ENCODE data around the gene TXK.

TXK gene

DNA sequence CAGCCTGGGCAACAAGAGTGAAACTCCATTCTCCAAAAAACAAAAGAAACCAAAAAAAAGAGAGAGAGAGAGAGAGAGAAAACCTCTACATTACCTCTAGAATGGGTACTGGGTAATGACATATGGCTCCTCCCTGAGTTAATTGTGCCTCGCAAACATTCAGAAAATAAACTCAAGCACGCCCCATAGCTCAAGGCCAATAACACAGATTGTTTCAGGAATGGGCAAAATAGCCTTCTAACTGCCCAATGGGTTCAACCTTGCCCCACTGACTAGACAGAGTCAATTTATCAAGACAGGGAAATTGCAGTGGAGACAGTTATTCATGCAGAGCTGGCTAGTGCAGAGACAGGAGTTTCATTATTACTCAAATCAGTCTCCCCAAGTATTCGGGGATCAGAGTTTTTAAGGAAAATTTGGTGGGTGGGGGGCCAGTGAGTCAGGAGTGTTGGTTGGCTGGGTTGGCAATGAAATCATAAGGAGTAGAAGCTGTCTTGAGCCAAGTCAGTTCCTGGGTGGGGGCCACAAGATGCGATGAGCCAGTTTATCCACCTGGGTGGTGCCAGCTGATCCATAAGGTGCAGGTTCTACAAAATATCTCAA is 92.4 kb downstream of the TXK start:
- Histone ChIP-seq H3K9me2 (replicated peaks; ENCODE audit: insufficient read depth, low read length) (no peaks in the 10 kb centered on the region), H3K27me3 (ENCODE audit: low read length) (no peaks in the 10 kb centered on the region), H3K79me2 (ENCODE audit: insufficient read depth, low read length) (no peaks in the 10 kb centered on the region), H3K9me3 (ENCODE audit: insufficient read depth, low read length) (no peaks in the 10 kb centered on the region), H3K4me2 (ENCODE audit: low read depth, low read length, poor library complexity, severe bottlenecking) (no peak overlapping the region), H3K4me3 (ENCODE audit: insufficient read depth, low read length, poor library complexity, severe bottlenecking) (no peak overlapping the region), H3K36me3 (ENCODE audit: low read length) (no peaks in the 10 kb centered on the region), H3K27ac (ENCODE audit: low read depth, low read length) (no peak overlapping the region), H2AFZ (ENCODE audit: low read depth, low read length, severe bottlenecking) (no peak overlapping the region), H4K20me1 (ENCODE audit: low read depth, low read length) (no peaks in the 10 kb centered on the region), H3F3A (ENCODE audit: insufficient read depth) (peaks cover 21% of the 10 kb centered on the region), H3K9ac (ENCODE audit: low read length) (no peak overlapping the region)
- TF ChIP-seq, protein P1, sequence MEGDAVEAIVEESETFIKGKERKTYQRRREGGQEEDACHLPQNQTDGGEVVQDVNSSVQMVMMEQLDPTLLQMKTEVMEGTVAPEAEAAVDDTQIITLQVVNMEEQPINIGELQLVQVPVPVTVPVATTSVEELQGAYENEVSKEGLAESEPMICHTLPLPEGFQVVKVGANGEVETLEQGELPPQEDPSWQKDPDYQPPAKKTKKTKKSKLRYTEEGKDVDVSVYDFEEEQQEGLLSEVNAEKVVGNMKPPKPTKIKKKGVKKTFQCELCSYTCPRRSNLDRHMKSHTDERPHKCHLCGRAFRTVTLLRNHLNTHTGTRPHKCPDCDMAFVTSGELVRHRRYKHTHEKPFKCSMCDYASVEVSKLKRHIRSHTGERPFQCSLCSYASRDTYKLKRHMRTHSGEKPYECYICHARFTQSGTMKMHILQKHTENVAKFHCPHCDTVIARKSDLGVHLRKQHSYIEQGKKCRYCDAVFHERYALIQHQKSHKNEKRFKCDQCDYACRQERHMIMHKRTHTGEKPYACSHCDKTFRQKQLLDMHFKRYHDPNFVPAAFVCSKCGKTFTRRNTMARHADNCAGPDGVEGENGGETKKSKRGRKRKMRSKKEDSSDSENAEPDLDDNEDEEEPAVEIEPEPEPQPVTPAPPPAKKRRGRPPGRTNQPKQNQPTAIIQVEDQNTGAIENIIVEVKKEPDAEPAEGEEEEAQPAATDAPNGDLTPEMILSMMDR (IDR thresholded peaks at IDR 0.05; ENCODE audit: insufficient read depth, low read length, poor library complexity, severe bottlenecking), result no peak
- TF ChIP-seq EZH2phosphoT487 (conservative IDR thresholded peaks at IDR 0.05; ENCODE audit: low read length), result no peak

DNA sequence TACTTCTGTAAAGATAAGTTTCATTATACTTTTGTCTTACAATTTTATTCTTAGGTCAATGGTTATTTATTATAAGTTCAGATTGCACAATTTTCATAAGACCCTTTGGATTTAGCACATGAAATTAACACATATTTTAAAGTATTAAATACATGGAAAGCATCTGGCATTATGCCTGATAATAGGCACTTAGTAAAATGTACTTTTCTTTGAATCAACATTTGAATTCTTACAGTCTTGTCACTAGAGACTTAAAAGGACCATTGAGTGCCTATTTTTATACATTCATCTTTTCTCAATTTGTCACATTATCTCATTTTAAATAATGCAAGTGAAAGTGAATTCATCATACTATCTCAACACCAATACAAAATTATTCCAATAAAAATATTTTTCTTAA is 94.5 kb downstream of the TXK start:
- no peak overlapping the region for H3K4me2 ChIP-seq (ENCODE audit: low read depth, low read length, poor library complexity, severe bottlenecking)
- no peak overlapping the region for H3K9ac ChIP-seq (ENCODE audit: low read length)
- H3K27me3 ChIP-seq (ENCODE audit: low read length), result no peaks in the 10 kb centered on the region
- no peaks in the 10 kb centered on the region for H3K9me3 ChIP-seq (ENCODE audit: insufficient read depth, low read length)
- no peak overlapping the region for H3K4me3 ChIP-seq (ENCODE audit: insufficient read depth, low read length, poor library complexity, severe bottlenecking)
- no peaks in the 10 kb centered on the region for H3K36me3 ChIP-seq (ENCODE audit: low read length)
- TF ChIP-seq EZH2phosphoT487 (conservative IDR thresholded peaks at IDR 0.05; ENCODE audit: low read length), result no peak
- H3K9me2 ChIP-seq (replicated peaks; ENCODE audit: insufficient read depth, low read length), result no peaks in the 10 kb centered on the region
- H3K79me2 ChIP-seq (ENCODE audit: insufficient read depth, low read length), result no peaks in the 10 kb centered on the region
- H4K20me1 ChIP-seq (ENCODE audit: low read depth, low read length), result no peaks in the 10 kb centered on the region
- H3K27ac ChIP-seq (ENCODE audit: low read depth, low read length), result no peak overlapping the region
- no peak overlapping the region for H2AFZ ChIP-seq (ENCODE audit: low read depth, low read length, severe bottlenecking)
- peaks cover 39% of the 10 kb centered on the region for H3F3A ChIP-seq (ENCODE audit: insufficient read depth)

DNA sequence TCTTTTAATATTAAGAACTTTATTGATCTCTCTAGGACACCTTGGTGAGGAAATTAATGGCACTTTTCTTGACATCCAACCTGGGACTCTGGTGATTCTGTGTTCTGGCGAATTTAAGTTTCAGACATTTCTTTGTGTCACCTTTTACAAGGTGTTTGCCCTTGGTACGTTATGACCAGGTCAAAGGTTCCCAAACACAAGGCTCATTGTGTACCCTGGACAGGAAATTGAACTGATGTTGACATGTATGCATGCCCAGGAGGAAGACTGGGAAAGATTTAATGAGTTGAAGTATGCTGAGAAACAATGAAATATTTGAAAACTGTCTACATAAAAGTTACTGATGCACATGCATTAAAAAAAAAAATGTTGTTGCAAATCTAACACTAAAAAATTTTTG is 95.4 kb downstream of the TXK start:
- Histone ChIP-seq H3K36me3 (ENCODE audit: low read length) (no peaks in the 10 kb centered on the region), H3K4me3 (ENCODE audit: insufficient read depth, low read length, poor library complexity, severe bottlenecking) (no peak overlapping the region), H4K20me1 (ENCODE audit: low read depth, low read length) (no peaks in the 10 kb centered on the region), H3K79me2 (ENCODE audit: insufficient read depth, low read length) (no peaks in the 10 kb centered on the region), H3F3A (ENCODE audit: insufficient read depth) (peaks cover 39% of the 10 kb centered on the region), H2AFZ (ENCODE audit: low read depth, low read length, severe bottlenecking) (no peak overlapping the region), H3K9ac (ENCODE audit: low read length) (no peak overlapping the region), H3K27me3 (ENCODE audit: low read length) (no peaks in the 10 kb centered on the region), H3K4me2 (ENCODE audit: low read depth, low read length, poor library complexity, severe bottlenecking) (no peak overlapping the region), H3K9me3 (ENCODE audit: insufficient read depth, low read length) (no peaks in the 10 kb centered on the region), H3K27ac (ENCODE audit: low read depth, low read length) (no peak overlapping the region; the same call in 1 of the 2 replicates), H3K9me2 (replicated peaks; ENCODE audit: insufficient read depth, low read length) (no peaks in the 10 kb centered on the region)
- TF ChIP-seq, protein P1 (IDR thresholded peaks at IDR 0.05; ENCODE audit: insufficient read depth, low read length, poor library complexity, severe bottlenecking), result no peak
- TF ChIP-seq EZH2phosphoT487 (conservative IDR thresholded peaks at IDR 0.05; ENCODE audit: low read length), result no peak

DNA sequence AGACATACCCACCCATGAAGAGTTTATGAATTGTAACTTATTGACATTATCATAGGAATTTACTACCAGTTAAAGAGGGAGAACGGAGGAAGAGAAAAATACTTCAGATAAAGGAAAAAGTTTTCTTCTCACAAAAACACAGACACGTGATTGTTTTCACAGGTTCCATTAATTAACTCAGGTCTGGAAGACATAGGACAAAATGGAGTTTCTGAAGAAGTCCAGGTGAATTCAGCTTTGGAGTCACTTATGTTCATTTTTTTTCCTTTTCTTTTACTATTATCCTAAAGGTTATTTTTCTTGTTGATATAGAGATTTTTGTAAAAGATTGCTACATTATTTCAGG is 97.0 kb downstream of the TXK start:
- Histone ChIP-seq H3K4me3 (ENCODE audit: insufficient read depth, low read length, poor library complexity, severe bottlenecking) (peak overlapping the region; percentile 33), H3K27me3 (ENCODE audit: low read length) (no peaks in the 10 kb centered on the region), H3K36me3 (ENCODE audit: low read length) (no peaks in the 10 kb centered on the region), H2AFZ (ENCODE audit: low read depth, low read length, severe bottlenecking) (peak overlapping the region; percentile 42), H3K79me2 (ENCODE audit: insufficient read depth, low read length) (no peaks in the 10 kb centered on the region), H3K4me2 (ENCODE audit: low read depth, low read length, poor library complexity, severe bottlenecking) (peak overlapping the region; percentile 95), H4K20me1 (ENCODE audit: low read depth, low read length) (no peaks in the 10 kb centered on the region), H3K9me2 (replicated peaks; ENCODE audit: insufficient read depth, low read length) (no peaks in the 10 kb centered on the region), H3K27ac (ENCODE audit: low read depth, low read length) (peak overlapping the region; percentile 92), H3K9ac (ENCODE audit: low read length) (peak overlapping the region; percentile 37), H3K9me3 (ENCODE audit: insufficient read depth, low read length) (no peaks in the 10 kb centered on the region), H3F3A (ENCODE audit: insufficient read depth) (peaks cover 31% of the 10 kb centered on the region)
- TF ChIP-seq EZH2phosphoT487 (conservative IDR thresholded peaks at IDR 0.05; ENCODE audit: low read length), result no peak
- TF ChIP-seq, protein P1 (IDR thresholded peaks at IDR 0.05; ENCODE audit: insufficient read depth, low read length, poor library complexity, severe bottlenecking), result no peak
